ENCODE measurements around the gene NOP53.
"Not testable (repeated sequence)": the region's sequence is repeated elsewhere in the genome, so short reads cannot be mapped to it uniquely, and the experiment has no call there.

NOP53 gene

DNA sequence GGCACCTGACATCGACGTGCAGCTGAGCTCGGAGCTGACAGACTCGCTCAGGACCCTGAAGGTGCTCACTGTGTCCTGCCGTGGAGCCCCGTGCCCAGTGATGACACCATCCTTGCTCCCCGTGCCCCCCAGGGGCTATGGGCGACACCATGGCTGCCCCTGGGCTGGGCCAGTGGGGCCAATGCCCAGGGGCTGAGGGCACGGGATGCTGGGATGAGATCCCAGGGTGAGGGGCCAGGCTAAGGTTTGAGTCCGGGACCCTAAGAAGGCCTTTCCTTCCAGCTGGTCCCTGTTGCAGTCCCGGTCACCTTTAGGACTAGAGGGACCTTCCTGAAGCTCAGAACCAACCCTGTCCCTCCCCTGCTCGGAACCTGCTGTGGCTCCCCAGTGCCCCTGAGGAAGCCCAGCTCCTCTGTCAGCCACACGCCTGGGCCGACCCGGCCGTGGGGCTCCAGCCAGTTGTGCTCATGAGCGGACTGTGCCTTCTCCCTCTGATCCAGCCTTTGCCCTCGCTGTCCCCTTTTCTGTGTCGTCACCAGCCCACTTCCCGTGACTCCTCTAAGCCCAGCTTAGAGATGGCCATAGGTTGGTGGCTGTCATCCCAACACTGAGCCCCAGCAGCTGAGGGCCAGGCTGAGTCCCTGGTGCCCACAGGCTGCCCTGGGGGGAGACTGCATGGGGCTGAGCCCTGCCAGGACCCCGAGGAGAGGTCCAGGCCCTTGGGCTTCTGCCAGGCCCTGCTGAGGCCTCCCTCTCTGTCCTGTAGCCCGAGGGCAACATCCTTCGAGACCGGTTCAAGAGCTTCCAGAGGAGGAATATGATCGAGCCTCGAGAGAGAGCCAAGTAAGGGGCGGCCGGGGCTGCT is 10.6 kb downstream of the NOP53 start:
- DNase-seq, result no peak

DNA sequence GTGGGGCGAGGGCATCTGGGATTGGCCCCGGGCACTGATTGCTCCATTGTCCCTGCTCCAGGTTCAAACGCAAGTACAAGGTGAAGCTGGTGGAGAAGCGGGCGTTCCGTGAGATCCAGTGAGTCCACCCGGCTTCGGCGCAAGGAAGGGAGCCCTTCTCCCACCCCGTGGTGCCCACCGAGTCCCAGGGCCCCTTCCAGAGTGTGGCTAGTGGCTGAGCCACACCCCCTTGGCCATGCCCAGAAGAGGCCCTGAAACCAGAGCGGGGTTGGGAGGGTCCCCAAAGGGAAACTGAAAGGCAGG is 11.2 kb downstream of the NOP53 start:
- no peak for DNase-seq

DNA sequence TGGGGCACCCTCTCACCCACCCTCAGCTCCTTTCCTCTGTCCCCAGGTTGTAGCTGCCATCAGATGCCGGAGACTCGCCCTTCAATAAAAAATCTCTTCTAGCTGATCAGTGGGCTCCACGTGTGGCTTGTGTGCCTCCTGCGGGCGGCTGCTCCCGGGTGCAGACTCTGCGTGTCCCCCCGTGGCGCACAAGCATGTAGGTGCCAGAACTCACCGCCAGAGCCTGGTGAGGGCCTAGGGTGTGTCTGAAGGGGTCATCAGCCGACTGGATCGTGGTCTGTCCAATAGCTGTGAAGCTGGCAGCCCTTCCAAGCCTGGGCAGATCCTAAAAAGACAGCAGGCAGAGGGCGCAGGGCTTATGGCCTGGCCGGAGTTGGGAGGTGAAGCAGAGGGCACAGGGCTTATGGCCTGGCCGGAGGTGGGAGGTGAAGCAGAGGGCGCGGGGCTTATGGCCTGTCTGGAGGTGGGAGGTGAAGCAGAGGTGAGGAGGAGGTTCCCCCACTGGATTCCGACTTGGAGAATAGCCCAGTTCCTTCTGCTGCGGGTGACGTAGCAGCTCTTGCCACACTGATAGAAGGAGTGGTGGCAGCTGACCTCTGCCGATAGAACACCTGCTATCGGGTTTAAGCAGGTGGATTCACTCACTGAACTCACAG is 11.7 kb downstream of the NOP53 start:
- no peak for DNase-seq

DNA sequence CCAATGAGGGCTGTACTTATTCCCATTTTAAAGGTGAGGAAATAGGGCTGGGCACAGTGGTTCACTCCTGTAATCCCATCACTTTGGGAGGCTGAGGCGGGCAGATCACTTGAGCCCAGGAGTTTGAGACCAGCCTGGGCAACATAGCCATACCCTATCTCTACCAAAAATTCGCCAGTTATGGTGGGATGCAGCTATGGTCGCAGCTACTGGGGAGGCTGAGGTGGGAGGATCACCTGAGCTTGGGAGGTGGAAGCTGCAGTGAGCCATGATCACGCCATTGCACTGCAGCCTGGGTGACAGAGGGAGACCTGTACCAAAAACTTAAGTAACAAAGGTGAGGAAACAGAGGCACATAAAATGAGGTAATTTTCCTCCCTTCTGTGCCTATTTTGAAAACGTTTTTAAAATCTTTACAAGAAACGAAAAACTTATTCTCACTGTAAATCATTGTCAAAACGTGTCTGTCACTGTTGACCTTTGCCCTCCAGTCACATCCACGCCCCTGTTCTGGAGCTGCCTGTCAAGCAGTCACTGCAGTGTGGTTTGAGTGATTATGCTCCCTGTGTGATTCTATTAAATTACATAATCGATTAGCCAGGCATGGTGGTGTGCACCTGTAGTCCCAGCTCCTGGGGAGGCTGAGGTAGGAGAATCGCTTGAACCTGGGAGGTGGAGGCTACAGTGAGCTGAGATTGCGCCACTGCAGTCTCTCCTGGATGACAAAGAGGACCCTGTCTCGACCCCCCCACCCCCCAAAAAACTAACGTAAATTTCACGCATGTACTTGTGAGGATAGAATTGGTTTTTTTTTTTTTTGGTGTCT is 12.5 kb downstream of the NOP53 start:
- no peak for DNase-seq

DNA sequence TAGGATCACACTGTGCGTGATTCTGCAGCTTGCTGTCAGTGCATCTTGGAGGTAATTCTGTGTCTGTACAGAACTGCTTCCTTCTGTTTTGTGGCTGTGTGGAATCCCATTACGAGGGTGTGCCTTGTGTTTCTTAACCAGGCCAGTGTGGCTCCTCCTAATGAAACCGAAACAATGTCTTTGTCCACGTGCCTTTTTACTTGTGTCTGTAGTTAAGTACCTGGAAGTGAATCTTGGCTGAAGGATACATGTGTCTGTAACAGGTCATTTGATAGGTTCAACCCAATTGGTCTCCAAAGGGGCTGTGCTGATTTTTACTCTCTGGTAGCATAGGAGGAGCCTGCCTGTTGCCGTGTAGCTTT is 13.1 kb downstream of the NOP53 start:
- no peak for DNase-seq

DNA sequence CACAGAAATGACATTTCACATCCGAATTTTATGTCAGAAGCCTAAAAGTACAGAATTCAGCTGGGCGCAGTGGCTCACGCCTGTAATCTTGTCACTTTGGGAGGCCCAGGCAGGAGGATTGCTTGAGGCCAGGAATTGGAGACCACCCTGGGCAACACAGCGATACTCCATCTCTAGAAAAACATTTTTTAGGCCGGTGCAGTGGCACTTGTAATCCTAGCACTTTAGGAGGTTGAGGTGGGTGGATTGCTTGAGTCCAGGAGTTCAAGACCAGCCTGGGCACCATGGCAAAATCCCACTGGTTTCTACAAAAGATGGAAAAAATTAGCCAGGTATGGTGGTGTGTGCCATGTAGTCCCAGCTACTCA is 15.3 kb downstream of the NOP53 start:
- no peak for DNase-seq

DNA sequence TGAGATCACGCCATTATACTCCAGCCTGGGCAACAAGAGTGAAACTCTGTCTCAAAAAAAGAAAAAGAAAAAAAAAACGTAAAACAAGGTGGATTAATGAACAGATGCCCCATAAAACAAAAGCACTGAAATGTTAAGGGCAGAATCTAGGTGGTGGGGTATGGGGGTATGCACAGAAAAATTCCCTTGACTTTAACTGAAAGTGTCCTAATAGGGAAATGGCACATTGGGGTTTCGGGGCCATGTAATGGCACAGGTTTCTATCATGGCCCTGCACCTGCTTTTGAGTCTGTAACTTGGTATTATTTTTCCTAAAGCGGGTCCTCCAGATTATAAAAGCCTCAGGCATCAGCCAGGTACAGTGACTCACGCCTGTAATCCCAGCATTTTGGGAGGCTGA is 16.2 kb downstream of the NOP53 start:
- DNase-seq, result no peak

DNA sequence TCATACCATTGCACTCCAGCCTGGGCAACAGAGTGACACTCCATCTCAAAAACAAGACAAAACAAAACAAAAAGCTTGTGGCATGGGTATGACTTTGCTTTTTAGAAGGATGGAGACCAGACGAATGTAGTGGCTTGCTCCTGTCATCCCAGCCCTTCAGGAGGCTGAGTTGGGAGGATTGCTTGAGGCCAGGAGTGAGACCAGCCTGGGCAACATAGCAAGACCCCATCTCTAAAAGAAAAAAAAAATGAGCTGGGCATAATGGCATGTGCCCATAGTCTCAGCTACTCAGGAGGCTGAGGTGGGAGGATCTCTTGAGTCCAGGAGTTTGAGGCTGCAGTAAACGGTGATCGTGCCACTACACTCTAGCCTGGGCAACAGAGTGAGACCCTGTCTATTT is 16.8 kb downstream of the NOP53 start:
- no peak for DNase-seq

DNA sequence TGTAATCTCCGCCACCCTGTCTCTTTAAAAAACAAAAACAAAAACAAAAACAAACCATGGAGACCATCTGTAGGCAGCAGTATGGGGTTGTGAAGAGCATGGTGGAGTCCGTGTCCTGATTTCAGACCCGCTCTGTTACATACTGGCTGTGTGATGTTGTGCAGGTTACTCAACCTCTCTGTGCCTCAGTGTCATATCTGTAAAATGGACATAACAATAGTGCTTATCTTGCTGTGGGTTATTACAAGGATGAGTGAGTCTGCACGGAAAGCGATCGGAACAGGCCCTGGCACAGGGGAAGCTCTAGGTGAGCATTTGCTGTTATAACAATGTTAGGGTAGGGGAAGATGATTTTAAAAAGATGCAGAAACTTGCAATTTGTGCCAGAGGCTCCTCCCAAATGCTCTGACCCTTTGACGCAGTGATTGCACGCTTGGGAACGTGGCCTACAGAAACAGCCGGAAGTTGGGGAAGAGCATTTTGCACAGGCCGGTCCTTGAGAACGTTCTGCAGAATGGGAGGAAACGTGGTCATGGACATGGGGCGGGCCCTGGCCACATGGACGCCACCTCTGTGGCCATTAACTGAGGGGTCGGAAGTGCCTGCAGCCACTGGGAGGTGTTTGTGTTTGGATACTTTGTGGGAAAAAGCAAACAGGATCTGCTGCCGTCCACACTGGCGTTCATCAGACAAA is 17.4 kb downstream of the NOP53 start:
- no peak for DNase-seq

DNA sequence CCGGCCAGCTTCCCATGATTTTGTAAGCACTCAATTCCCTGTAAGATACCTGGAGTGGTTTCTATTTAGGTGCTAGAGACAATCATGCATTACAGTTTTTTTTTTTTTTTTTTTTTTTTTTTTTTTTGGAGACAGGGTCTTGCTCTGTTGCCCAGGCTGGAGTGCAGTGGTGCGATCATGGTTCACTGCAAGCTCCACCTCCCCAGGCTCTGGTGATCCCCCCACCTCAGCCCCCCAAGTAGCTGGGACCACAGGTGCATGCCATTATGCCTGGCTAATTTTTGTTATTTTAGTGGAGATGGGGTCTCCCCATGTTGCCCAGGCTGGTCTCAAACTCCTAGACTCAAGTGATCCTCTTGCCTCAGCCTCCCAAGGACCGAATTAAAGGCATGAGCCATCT is 19.4 kb downstream of the NOP53 start:
- DNase-seq, result not testable (repeated sequence)

DNA sequence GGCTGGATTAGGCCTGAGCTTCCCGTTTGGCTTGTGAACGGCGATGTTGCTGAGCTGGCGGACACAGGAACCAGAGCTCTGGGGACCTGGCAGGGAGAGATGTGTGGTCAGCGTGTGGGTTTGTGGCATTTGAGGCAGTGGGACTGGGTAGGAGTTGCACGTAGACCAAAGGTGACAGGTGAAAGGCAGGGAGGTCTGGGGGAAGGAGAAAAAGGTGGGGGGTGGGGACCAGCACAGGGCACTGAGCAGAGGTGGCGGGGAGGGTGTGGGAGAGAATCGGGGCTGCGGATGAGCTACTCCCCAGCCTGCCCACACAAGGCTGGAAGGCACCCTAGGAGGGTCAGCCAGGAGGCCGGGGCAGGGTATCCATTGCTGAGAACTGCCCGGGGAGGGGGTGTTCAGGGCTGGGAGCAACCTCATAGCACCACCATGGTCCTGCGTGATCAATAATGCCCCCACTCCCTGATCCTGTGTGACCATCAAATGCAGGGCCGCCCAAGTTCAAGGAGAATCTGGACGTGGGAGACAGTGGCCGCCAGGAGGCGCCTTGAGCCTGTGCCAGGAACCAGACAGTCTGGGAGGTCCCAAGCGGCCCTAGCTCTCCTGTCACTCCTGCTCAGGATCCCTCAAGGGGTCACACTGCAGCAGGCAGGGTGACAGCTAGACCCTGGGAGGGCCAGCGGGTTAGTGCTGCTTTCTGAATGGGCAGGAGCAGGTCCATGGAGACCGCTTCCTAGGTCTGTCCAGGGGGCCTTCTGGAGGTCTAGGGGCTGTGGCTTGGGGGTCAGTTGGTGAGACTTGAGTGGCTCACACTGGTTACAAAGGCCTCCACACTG is 20.4 kb downstream of the NOP53 start:
- peak; percentile 28 for DNase-seq

DNA sequence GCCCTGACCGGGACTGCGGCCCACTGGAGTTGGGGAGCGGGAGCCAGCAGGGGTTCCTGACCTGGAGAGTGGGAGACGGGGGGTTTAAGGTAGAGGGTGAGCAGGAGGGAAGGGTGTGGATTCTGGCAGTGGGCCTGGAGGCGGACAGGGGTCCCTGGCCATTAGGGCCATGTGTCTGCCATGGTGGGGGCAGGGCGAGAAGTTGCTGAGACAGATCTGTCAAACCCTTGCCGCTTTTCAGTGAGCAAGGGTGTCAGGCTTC is 20.9 kb downstream of the NOP53 start:
- no peak for DNase-seq

DNA sequence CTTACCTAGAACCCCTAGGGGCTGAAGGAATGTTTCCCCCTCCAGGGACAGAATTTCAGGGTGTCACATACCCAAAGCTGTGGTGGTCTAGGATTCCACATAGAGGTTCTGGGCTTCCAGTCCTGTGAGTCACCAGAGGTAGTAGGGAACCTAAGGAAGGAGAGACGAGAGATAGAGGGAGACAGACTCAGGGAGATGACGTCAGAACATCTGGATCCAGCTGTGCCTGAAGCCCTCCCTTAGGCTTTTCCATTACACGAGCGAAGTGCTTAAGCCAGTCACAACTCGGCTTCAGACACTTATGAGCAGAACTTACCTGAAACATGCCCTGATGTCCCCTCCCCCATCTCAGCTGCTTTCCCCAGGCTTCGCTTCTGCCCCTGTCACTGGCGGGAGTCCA is 21.3 kb downstream of the NOP53 start:
- DNase-seq, result no peak

DNA sequence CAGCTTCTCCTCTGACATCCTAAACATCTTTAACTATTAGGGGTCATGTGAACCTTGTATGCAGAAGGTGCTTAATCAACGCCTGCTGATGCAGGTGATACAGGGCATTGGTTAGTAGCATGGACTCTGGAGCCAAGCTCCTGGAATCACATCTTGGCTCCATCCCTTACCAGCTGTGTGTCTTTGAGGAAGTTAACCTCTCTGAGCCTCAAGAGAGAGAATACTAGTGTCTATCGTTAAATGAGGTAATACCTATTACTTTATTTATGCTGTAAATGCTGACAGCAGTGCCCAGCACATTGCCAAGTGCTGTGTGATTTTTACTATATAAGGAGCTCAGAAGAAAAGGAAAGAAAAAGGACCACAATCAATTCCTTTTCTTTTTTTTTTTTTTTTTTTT is 22.0 kb downstream of the NOP53 start:
- DNase-seq, result no peak

DNA sequence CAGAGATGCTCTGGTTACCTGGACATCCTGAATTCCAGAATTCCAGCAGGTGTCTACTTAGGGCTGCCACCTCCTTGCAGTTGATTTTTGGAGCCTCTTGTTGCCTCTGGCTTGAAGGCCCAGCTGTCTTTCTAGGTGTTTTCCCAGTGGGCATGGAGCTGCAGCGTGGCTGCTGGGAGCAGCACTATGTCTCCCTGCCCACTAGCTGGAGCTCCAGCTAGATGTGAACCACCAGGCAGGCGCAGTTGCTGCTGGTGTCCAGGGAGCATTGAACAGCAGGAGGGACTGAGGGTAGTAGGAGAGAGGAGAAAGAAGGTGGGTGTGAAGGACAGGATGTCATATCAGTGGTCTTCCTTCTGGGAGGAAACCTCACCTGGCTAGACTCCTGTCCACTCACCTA is 23.3 kb downstream of the NOP53 start:
- DNase-seq, result no peak

DNA sequence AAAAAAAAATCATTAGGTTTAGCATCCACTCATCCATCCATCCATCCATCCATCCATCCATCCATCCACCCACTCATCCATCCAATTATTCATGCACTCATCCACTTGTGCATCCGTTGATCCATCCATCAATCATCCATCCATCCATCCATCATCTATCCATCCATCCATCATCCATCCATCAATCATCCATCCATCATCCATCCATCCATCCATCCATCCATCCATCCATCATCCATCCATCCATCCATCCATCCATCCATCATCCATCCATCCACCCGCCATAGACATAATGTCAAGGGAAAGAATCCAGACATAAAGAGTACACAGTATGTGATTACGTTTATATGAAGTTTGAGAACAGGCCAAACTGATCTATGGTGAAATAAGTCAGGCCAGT is 24.2 kb downstream of the NOP53 start:
- no peak for DNase-seq

DNA sequence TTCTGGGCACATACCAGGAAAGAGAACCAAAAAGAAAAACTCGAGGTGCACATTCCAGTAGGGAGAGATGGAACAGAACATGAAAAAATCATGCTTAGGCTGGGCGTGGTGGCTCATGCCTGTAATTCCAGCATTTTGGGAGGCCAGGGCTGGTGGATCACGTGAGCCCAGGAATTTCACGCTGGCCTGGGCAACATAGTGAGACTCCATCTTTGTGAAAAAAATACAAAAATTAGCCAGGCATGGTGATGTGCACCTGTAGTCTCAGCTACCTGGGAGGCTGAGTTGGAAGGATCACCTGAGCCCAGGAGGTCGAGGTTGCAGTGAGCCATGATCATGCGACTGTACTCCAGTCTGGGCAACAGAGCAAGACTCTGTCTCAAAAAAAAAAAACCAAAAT is 25.9 kb downstream of the NOP53 start:
- not testable (repeated sequence) for DNase-seq

DNA sequence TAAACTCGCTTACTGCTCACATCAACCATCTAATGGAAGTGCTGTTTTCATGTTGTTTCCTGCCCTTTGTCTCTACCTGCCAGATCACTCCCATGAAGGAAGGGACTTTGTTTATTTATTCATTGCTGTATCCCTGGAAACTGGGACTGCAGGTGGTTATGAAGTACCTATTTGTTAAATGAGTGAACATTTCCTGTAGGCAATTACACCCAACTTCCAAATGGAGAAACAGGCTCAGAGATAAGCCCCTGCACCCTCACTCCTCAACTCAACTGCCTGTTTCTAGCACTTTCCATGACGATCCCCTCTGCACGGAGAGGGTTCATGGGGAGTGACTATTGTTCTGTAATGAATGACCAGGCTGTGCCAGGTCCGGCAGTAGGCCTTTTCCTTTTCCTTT is 31.2 kb downstream of the NOP53 start:
- DNase-seq, result no peak

DNA sequence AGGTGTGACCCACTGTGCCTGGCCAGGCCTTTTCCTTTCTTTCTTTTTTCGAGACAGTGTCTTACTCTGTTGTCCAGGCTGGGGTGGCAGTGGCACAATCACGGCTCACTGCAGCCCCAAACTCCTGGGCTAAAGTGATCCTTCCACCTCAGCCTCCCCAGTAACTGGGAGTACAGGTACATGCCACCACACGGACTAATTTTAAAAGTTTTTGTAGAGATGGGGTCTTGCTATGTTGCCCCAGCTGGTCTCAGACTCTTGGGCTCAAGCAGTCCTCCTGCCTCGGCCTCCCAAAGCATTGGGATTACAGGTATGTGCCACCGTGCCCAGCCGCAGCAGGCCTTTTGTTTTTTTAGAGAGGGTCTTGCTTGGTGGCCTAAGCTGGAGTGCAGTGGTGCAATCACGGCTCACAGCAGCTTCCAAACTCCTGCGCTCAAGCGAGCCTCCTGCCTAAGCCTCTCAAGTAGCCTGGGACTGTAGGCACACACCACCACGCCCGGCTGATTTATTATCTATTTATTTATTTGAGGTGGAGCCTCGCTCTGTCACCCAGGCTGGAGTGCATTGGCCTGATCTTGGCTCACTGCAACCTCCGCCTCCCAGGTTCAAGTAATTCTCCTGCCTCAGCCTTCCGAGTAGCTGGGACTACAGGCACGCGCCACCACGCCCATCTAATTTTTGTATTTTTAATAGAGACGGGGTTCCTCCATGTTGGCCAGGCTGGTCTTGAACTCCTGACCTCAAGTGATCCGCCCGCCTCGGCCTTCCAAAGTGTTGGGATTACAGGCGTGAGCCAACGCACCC is 32.1 kb downstream of the NOP53 start:
- not testable (repeated sequence) for DNase-seq

DNA sequence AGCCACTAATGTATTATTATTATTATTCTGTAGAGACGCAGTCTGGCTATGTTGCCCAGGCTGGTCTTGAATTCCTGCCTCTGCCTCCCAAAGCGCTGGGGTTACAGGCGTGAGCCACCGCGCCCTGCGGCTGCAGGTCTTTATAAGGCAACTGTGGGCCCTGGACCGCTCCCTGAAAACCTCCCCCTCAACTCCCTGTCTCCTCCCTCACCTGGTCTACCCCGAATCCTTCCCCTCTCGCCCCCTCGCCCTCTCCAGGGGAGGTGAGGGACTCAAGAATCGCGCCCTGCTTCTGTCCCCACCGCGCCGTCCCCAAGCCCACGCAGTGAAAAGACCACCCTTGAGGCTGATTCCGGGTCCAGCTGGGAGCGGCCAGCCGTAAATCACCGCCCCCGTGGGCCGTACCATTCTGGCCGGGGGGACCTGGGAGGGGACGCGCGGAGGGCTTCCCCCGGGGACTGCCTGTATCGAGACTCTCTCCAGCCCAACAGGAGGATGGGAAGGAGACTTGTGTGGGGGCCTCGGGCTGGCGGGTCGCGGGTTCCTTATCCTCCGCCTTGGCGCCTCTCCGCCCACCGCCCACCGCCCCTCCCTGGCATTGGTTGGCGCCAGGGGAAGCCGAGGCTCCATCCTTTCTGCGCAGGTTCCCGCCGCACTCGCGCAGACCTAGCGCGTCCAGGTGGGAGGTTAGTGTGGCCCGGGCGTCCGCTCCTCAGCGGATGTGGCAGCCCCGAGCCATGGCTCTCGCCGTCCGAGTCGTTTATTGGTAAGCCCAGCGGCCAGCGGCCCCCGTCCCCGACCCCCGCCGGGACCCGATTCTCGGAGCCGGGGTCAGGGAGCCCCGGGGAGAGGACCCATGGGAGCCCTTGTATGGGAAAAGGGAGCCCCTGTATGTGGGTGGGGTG is 33.0 kb downstream of the NOP53 start, which contains the start of gene SELENOW:
SELENOW (plus strand) TSS at position 655 of the 905 bp plus-strand sequence; CDS start at position 738, 83 bp downstream.
- peak; percentile 76 for DNase-seq

DNA sequence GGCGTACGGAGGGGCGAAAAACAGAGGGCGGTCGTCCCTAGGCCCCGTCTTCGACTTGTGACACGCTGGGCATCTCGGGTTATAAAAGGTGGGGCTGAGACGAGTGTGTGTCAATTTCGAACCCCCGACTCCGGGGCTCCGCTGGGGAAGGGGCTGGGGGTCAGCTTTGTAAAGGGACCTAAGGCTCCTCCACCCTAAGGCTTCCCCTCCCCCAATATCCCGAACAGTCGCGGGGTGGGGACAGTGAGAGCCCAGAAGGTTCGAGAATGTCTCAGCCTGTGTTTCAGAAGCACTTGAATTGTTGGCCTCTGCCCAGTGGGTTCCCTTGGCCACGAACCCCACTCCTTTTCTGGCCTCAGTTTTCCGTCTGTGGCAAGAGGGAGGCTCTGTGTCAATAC is 33.6 kb downstream of the NOP53 start:
- peak; percentile 8 for DNase-seq
